Sciatic nerve (tissue), 2 donors: Measurements from ENCODE around the gene SUPT4H1. TPM values are rescaled to one million over a fixed set of nuclear protein-coding genes. Genes with fewer than 3 reads are reported as not detected.

Experiments
- ATAC-seq: fragments of 200-7000 bp; cut with Tn5 transposase; one replicate; pipeline ENCODE4 v1.9.1; 2020; ENCODE audit warnings: mild to moderate bottlenecking, moderate library complexity
- DNase-seq: peaks from one replicate; pipeline ENCODE4 v3.0.0-alpha.2; 2020; ENCODE audit warnings: low spot score
- intact Hi-C: fragments of 100-400 bp; cut with DNase I; formaldehyde crosslinking; loops from one replicate; pipeline ENCODE4 v1.14.2; 2022
- microRNA-seq: library from miRNA; unstranded; fragments of <30 nt; microRNA quantifications from one replicate; pipeline ENCODE4 v1.2.0, GENCODE V29; 2020
- total RNA-seq: library from RNA; stranded (reverse); fragmentation: NEBNext Ultra II Directional; extraction: Animal tissue kit (Norgen Biotek cat#: 25700); gene quantifications from one replicate; pipeline ENCODE4 v1.2.1, GENCODE V29; 2021
- donor health status: DM: no; HTN: no; CAD: no.
- donor health status: DM: no; HTN: no; CAD: no.

SUPT4H1 gene
- total RNA-seq, 1 donor from 2014 or later, result 62.2 TPM

DNA sequence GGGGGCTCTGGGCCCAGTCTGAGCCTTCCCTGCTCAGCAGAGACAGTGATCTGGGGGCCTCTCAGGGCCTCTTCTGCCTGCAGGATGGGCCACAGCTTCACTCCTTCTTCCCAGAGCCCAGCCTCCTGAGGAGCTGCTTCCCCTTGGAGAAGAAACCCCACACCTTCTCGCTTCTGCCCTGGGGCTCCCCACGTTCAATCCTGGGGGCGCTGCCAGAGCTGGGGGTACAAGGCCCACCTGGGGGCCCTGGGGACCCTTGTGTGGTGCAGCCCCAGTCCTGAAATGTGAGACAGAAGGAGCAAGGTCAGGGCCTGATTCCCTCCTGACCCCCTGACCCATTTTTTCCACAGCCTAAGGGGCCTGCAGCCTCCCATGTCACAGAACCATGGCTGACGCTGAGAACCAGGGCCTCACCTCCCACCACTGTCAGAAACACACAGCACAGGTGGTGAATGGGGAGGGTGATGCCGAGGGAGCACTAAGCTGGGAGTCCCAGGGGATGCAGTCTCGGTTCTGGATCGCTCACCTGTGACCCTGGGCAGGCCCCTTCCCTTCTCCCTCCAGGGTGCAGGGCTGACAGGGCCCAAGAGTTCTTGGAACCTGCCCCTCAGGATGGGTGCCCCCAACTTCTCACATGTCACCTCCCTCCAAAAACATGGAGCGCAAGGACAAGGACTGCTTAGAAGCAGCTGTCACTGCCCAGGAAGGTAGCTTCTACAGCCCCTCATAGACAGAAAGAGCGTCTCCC lies 49.7 kb downstream of the SUPT4H1 start:
- no peak for DNase-seq
- no peak for ATAC-seq
- intact Hi-C loops, result no loop called here

DNA sequence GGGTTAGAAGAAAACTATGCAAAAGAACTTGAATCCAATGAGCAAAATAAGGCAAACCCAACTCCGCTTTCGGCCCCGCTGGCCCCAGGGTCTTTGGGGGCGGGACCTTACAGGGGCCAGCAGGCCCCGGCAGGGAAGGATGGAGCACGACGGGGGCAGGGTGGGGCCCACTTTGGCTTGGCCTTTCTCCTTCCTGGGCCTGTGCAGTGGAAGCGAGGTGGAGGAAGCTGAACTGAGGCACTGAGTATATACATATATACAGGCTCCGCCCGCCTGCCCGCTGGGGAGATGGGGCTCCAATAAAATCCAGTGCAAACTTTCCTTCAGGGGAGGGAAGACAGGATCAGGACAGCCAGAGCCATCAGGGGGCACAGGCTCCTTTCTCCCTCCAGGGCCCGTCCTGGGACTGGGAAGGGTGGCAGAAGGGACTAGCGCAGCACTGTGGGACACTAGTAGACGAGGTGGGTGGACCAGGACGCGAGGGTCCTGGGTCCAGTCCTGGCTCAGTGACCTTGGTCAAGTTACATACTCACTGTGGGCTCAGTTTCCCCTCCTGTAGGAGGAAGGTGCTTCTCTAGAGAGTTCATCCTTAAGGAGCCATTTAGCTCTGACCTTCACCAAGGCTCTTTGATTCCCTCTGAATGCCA lies 50.4 kb downstream of the SUPT4H1 start:
- intact Hi-C loops, result no loop called here
- no peak for ATAC-seq
- DNase-seq, result no peak

DNA sequence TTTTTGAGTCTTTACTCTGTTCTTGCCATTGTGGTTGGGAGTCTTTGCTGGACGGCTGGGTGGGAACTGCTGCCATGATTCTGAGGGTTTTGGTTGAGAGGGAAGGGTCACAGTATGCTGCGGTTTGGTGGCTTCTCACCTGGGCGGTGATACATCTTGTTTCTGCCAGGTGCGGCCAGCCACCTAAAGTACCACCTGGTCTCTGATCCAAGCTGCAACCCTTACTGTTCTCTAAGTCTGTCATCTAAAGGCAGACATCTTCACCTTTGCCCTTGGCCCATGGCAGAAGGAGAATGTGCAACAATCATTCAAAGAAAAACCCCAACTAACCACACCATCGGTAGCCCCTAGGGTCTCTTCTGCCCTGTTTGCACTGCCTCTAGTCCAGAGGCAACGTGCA lies 51.7 kb downstream of the SUPT4H1 start:
- intact Hi-C loops, result no loop called here
- no peak for ATAC-seq
- no peak for DNase-seq

Small RNA genes lying within 50 kb of the gene (microRNA-seq; reads per million reads assigned to microRNA genes)
- not detected for gene MIR4736

Other genes with a start within 250 kb of the SUPT4H1 start
- gene OR4D1, start 203.8 kb downstream of the SUPT4H1 start, total RNA-seq, result not detected
- not detected for gene OR4D2, start 185.2 kb downstream of the SUPT4H1 start, total RNA-seq
- gene EPX, start 159.5 kb downstream of the SUPT4H1 start, total RNA-seq, result not detected
- gene MKS1, start 132.9 kb downstream of the SUPT4H1 start, total RNA-seq, result 18.7 TPM
- gene LPO, start 113.6 kb downstream of the SUPT4H1 start, total RNA-seq, result not detected
- 2.0 TPM for gene MPO, start 71.3 kb downstream of the SUPT4H1 start, total RNA-seq
- gene TSPOAP1, start 23.4 kb downstream of the SUPT4H1 start, total RNA-seq, result 17.8 TPM
- 0.67 TPM for gene RNF43, start 65.3 kb upstream of the SUPT4H1 start, total RNA-seq
- 0.27 TPM for gene HSF5, start 136.2 kb upstream of the SUPT4H1 start, total RNA-seq
- 39.2 TPM for gene MTMR4, start 162.4 kb upstream of the SUPT4H1 start, total RNA-seq